Activated CD4-positive, alpha-beta T cell treated with anti-CD3 and anti-CD28 coated beads for 48 hours (primary cell): ENCODE results near the gene LNX1.

Experiments used
- DNase-seq: peaks from one replicate; pipeline ENCODE4 v3.0.0-alpha.2; 2020

The LNX1 gene

GRCh38 chr4:53571936-53572599 lies 19.2 kb downstream of the LNX1 start:
- DNase-seq, result no peak

GRCh38 chr4:53563824-53564223 lies 27.5 kb downstream of the LNX1 start:
- DNase-seq, result peak; percentile 46

- no peak for DNase-seq
Measured at GRCh38 chr4:53562409-53562808, 28.9 kb downstream of the LNX1 start.

GRCh38 chr4:53559021-53559620 lies 32.2 kb downstream of the LNX1 start:
- DNase-seq, result no peak

GRCh38 chr4:53558065-53558801 lies 33.1 kb downstream of the LNX1 start:
- no peak for DNase-seq

GRCh38 chr4:53557669-53558064 lies 33.6 kb downstream of the LNX1 start:
- no peak for DNase-seq

GRCh38 chr4:53556651-53557050 lies 34.6 kb downstream of the LNX1 start:
- DNase-seq, result no peak

GRCh38 chr4:53553486-53554210 lies 37.6 kb downstream of the LNX1 start:
- no peak for DNase-seq

GRCh38 chr4:53552711-53553110 lies 38.6 kb downstream of the LNX1 start:
- no peak for DNase-seq

GRCh38 chr4:53551958-53552357 lies 39.3 kb downstream of the LNX1 start:
- DNase-seq, result no peak

GRCh38 chr4:53551281-53551864 lies 39.9 kb downstream of the LNX1 start:
- no peak for DNase-seq

- DNase-seq, result no peak
Measured at GRCh38 chr4:53548662-53549061, 42.6 kb downstream of the LNX1 start.

- no peak for DNase-seq
Measured at GRCh38 chr4:53547983-53548382, 43.3 kb downstream of the LNX1 start.

- DNase-seq, result no peak
Measured at GRCh38 chr4:53545942-53546581, 45.2 kb downstream of the LNX1 start.

GRCh38 chr4:53545273-53545672 lies 46.0 kb downstream of the LNX1 start:
- no peak for DNase-seq

GRCh38 chr4:53543561-53543960 lies 47.7 kb downstream of the LNX1 start:
- DNase-seq, result no peak

- DNase-seq, result no peak
Measured at GRCh38 chr4:53541577-53542206, 49.6 kb downstream of the LNX1 start.

- DNase-seq, result no peak
Measured at GRCh38 chr4:53538756-53539155, 52.5 kb downstream of the LNX1 start.

- no peak for DNase-seq
Measured at GRCh38 chr4:53537606-53538005, 53.7 kb downstream of the LNX1 start.

GRCh38 chr4:53536328-53536727 lies 55.0 kb downstream of the LNX1 start:
- no peak for DNase-seq

- DNase-seq, result no peak
Measured at GRCh38 chr4:53535567-53535966, 55.7 kb downstream of the LNX1 start.

- DNase-seq, result no peak
Measured at GRCh38 chr4:53534684-53535083, 56.6 kb downstream of the LNX1 start.
